Cardiac muscle cell (in vitro differentiated cells and primary cell): ENCODE data around the gene ADCY5. TPM values are rescaled to one million over a fixed set of nuclear protein-coding genes. Genes with fewer than 3 reads are reported as not detected.
A peak's percentile ranks its signal among the peaks of the same experiment; 100 is the strongest.

Source experiments
- DNase-seq, 2 donors: peaks; one replicate each; pipeline versions ENCODE4 v3.0.0 to v3.0.0-alpha.2; 2010 to 2017; ENCODE audit warnings: low read depth in 1 of 2, low spot score in 1 of 2
- H3K27ac ChIP-seq: fragments of 200-600 bp; sonication (generic); 2 replicates; pipeline ENCODE4 v1.5.1; 2016
- H3K27me3 ChIP-seq: fragments of 200-600 bp; sonication (generic); 2 replicates; pipeline ENCODE4 v1.6.0; 2016; ENCODE audit warnings: control low read depth
- H3K36me3 ChIP-seq: fragments of 200-600 bp; sonication (generic); 2 replicates; pipeline ENCODE4 v1.5.1; 2016; ENCODE audit warnings: control low read depth
- H3K4me1 ChIP-seq: fragments of 200-600 bp; sonication (generic); 2 replicates; pipeline ENCODE4 v1.8.1; 2017; ENCODE audit warnings: low read depth, mild to moderate bottlenecking, mixed run types
- H3K4me3 ChIP-seq: fragments of 200-600 bp; sonication (generic); 2 replicates; pipeline ENCODE4 v1.5.1; 2016; ENCODE audit warnings: mild to moderate bottlenecking
- H3K9me3 ChIP-seq: fragments of 200-600 bp; sonication (generic); 2 replicates; pipeline ENCODE4 v1.5.1; 2017; ENCODE audit warnings: low read depth, mild to moderate bottlenecking, control low read depth
- polyA plus RNA-seq: library from polyadenylated mRNA; unstranded; fragments of >200 nt; fragmentation: Nextera tagmentation; extraction: Ambion mirVana; gene quantifications from 2 replicates; pipeline ENCODE4 v1.2.1, GENCODE V29; 2016
- total RNA-seq: library from RNA; depleted of rRNA; stranded (reverse); fragments of >200 nt; gene quantifications from 2 replicates; pipeline ENCODE4 v1.2.3, GENCODE V29; 2016
- TF ChIP-seq, protein P1 (sequence below): IDR thresholded peaks from 2 replicates; pipeline ENCODE4 v1.5.1; 2012; ENCODE audit warnings: low read depth, mild to moderate bottlenecking, low read length

Gene ADCY5
- total and polyA plus RNA-seq, 2 experiments from 2014 or later: 38.4 to 93.7 TPM

DNA sequence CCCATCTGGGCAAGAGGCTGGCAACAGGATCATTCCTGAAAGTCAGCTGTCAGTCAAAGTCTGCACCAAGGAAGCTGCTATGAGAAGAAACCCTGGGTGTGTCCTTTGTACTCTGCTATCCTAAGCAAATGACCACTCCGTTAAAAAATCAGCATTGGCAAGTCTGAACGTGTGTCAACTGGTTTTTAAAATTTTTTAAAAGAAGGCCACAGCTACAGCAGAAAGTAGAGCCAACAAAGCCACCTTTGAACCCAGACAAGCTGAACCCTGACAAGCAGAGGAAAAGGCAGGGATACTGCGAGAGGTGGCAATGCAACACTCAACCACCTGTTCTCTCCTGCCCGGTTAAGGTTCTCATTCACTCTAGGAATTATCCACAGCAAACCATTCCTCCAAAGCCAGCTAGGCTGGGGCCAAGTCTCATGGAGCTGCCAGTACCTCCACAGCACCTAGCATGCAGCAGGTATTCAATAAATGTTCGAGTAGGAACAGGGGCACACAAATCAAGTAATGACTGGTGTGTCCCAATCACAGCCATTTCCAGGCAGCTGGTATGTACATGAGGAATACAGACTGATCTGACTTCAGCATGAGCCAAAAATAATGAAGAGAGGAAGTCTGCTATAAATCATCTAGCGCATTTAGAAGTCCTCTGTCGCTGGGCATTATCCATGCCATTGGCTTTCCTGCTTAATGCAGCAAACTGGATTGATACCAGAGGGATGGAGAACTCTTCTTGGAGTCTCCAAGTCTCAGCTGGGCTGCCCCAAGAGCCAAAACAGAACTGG is 76.0 kb downstream of the ADCY5 start:
- peaks cover 66% of the 10 kb centered on the region for H3K4me1 ChIP-seq
- TF ChIP-seq, protein P1, sequence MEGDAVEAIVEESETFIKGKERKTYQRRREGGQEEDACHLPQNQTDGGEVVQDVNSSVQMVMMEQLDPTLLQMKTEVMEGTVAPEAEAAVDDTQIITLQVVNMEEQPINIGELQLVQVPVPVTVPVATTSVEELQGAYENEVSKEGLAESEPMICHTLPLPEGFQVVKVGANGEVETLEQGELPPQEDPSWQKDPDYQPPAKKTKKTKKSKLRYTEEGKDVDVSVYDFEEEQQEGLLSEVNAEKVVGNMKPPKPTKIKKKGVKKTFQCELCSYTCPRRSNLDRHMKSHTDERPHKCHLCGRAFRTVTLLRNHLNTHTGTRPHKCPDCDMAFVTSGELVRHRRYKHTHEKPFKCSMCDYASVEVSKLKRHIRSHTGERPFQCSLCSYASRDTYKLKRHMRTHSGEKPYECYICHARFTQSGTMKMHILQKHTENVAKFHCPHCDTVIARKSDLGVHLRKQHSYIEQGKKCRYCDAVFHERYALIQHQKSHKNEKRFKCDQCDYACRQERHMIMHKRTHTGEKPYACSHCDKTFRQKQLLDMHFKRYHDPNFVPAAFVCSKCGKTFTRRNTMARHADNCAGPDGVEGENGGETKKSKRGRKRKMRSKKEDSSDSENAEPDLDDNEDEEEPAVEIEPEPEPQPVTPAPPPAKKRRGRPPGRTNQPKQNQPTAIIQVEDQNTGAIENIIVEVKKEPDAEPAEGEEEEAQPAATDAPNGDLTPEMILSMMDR: no peak
- H3K4me3 ChIP-seq: no peak overlapping the region
- DNase-seq: no peak
- H3K9me3 ChIP-seq: no peaks in the 10 kb centered on the region
- peak overlapping the region; percentile 95 for H3K27ac ChIP-seq
- H3K36me3 ChIP-seq: no peaks in the 10 kb centered on the region
- no peaks in the 10 kb centered on the region for H3K27me3 ChIP-seq

GRCh38 chr3:123371859-123372685 is 76.8 kb downstream of the ADCY5 start:
- Histone ChIP-seq H3K4me3 (no peak overlapping the region), H3K36me3 (no peaks in the 10 kb centered on the region), H3K4me1 (peaks cover 66% of the 10 kb centered on the region), H3K9me3 (no peaks in the 10 kb centered on the region), H3K27me3 (no peaks in the 10 kb centered on the region), H3K27ac (peak overlapping the region; percentile 95)
- peak in 1 of 2 donors; percentile 51 for DNase-seq
- TF ChIP-seq, protein P1: no peak

GRCh38 chr3:123371426-123371825 is 77.5 kb downstream of the ADCY5 start:
- H3K9me3 ChIP-seq: no peaks in the 10 kb centered on the region
- no peak overlapping the region for H3K4me3 ChIP-seq
- peak overlapping the region; percentile 95 for H3K27ac ChIP-seq
- H3K27me3 ChIP-seq: no peaks in the 10 kb centered on the region
- no peak for DNase-seq
- peaks cover 59% of the 10 kb centered on the region for H3K4me1 ChIP-seq
- no peaks in the 10 kb centered on the region for H3K36me3 ChIP-seq
- TF ChIP-seq, protein P1: no peak

DNA sequence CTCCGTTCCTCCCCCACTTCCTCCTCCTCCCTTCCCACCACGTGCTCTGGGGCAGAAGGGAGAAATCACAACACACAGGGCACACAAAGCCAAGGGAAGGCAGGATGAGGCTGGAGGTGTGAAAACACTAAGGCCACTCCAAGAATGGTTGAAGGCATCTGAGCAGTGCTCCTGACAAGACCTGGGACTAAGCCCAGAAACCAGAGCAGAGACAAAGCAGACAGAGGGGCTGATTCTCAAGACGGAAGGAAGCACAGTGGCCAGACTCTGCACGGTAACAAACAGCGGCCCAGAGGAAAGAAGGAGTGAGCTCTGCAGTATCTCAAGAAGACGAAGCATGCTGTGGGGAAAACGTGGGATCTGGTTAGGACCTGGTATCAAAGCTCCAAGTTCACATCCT is 78.1 kb downstream of the ADCY5 start:
- no peak overlapping the region for H3K27ac ChIP-seq
- no peaks in the 10 kb centered on the region for H3K9me3 ChIP-seq
- TF ChIP-seq, protein P1: no peak
- no peaks in the 10 kb centered on the region for H3K36me3 ChIP-seq
- H3K27me3 ChIP-seq: no peaks in the 10 kb centered on the region
- H3K4me3 ChIP-seq: no peak overlapping the region
- H3K4me1 ChIP-seq: peaks cover 53% of the 10 kb centered on the region
- DNase-seq: no peak

DNA sequence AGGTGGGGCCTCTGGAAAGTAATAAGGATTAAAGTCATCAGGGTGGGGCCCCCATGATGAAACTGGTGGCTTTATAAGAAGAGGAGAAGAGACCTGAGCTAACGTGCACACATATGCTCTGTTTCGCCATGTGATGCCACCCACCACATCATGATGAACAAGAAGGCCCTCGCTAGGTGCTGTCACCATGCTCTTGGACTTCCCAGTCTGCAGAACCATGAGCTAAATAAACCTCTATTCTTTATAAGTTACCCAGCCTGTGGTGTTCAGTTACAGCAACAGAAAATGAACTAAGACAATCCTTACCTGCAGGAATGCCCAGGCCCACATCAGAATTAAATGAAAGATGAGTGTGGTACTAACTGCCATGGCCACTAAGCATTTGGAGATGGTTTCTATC is 79.8 kb downstream of the ADCY5 start:
- Histone ChIP-seq H3K27me3 (no peaks in the 10 kb centered on the region), H3K36me3 (no peaks in the 10 kb centered on the region), H3K27ac (no peak overlapping the region), H3K9me3 (no peaks in the 10 kb centered on the region), H3K4me3 (no peak overlapping the region), H3K4me1 (peaks cover 39% of the 10 kb centered on the region)
- TF ChIP-seq, protein P1: no peak
- no peak for DNase-seq
